ENCODE results near the gene ACTL7A.
"Not testable (repeated sequence)": the region's sequence is repeated elsewhere in the genome, so short reads cannot be mapped to it uniquely, and the experiment has no call there.

Gene ACTL7A

GRCh38 chr9:108897324-108898096, 35.4 kb downstream of the ACTL7A start:
- no peak for DNase-seq (ENCODE audit: extremely low spot score)
- POLR2A ChIA-PET, result no interaction called here
- CTCF ChIA-PET, result no interaction called here
- TF ChIP-seq ELF4 (IDR thresholded peaks at IDR 0.05), result no peak
- TF ChIP-seq SP1 (IDR thresholded peaks at IDR 0.05), result no peak
- TF ChIP-seq ARNT (IDR thresholded peaks at IDR 0.05), result no peak
- TF ChIP-seq LEF1 (IDR thresholded peaks at IDR 0.05; ENCODE audit: borderline replicate concordance), result no peak
- TF ChIP-seq FOXM1 (IDR thresholded peaks at IDR 0.05; ENCODE audit: borderline replicate concordance), result no peak
- no peak for TF ChIP-seq TARDBP (IDR thresholded peaks at IDR 0.05)
- no peak for TF ChIP-seq FOXK2 (IDR thresholded peaks at IDR 0.05)
- no peak for TF ChIP-seq L3MBTL2 (conservative IDR thresholded peaks at IDR 0.05)
- TF ChIP-seq BHLHE40 (IDR thresholded peaks at IDR 0.05; ENCODE audit: borderline replicate concordance), result no peak
- TF ChIP-seq CTBP1 (IDR thresholded peaks at IDR 0.05; ENCODE audit: borderline replicate concordance), result no peak

- CTCF ChIA-PET; POLR2A ChIA-PET; DNase-seq (ENCODE audit: extremely low spot score): not testable (repeated sequence)
These were observed 37.1 kb downstream of the ACTL7A start for GRCh38 chr9:108899023-108899695.

GRCh38 chr9:108900176-108900575, 38.1 kb downstream of the ACTL7A start:
- TF ChIP-seq HDGF (IDR thresholded peaks at IDR 0.05; ENCODE audit: borderline replicate concordance), result no peak
- TF ChIP-seq BHLHE40 (IDR thresholded peaks at IDR 0.05; ENCODE audit: borderline replicate concordance), result no peak
- TF ChIP-seq TARDBP (IDR thresholded peaks at IDR 0.05), result no peak
- TF ChIP-seq CTBP1 (IDR thresholded peaks at IDR 0.05; ENCODE audit: borderline replicate concordance), result no peak
- no peak for TF ChIP-seq SP1 (IDR thresholded peaks at IDR 0.05)
- TF ChIP-seq ARNT (IDR thresholded peaks at IDR 0.05), result no peak
- TF ChIP-seq FOXA1 (IDR thresholded peaks at IDR 0.05), result no peak
- no peak for TF ChIP-seq FOXK2 (IDR thresholded peaks at IDR 0.05)
- TF ChIP-seq ZNF384 (IDR thresholded peaks at IDR 0.05), result no peak
- no peak for TF ChIP-seq PKNOX1 (IDR thresholded peaks at IDR 0.05)
- no peak for TF ChIP-seq SUZ12 (IDR thresholded peaks at IDR 0.05)
- no peak for TF ChIP-seq FOXM1 (IDR thresholded peaks at IDR 0.05; ENCODE audit: borderline replicate concordance)
- TF ChIP-seq L3MBTL2 (conservative IDR thresholded peaks at IDR 0.05), result no peak
- TF ChIP-seq ELF4 (IDR thresholded peaks at IDR 0.05), result no peak
- TF ChIP-seq LEF1 (IDR thresholded peaks at IDR 0.05; ENCODE audit: borderline replicate concordance), result no peak
- no peak for TF ChIP-seq NFRKB (IDR thresholded peaks at IDR 0.05)
- DNase-seq (ENCODE audit: extremely low spot score), result no peak
- ChIA-PET POLR2A (no interaction called here), CTCF (no interaction called here)

GRCh38 chr9:108903420-108904103, 41.5 kb downstream of the ACTL7A start:
- no peak for DNase-seq (ENCODE audit: extremely low spot score)
- no peak for TF ChIP-seq HDGF (IDR thresholded peaks at IDR 0.05; ENCODE audit: borderline replicate concordance)
- TF ChIP-seq ARNT (IDR thresholded peaks at IDR 0.05), result no peak
- no peak for TF ChIP-seq SP1 (IDR thresholded peaks at IDR 0.05)
- TF ChIP-seq ELF4 (IDR thresholded peaks at IDR 0.05), result no peak
- TF ChIP-seq NFRKB (IDR thresholded peaks at IDR 0.05), result no peak
- no peak for TF ChIP-seq L3MBTL2 (conservative IDR thresholded peaks at IDR 0.05)
- no peak for TF ChIP-seq PKNOX1 (IDR thresholded peaks at IDR 0.05)
- no peak for TF ChIP-seq ZNF384 (IDR thresholded peaks at IDR 0.05)
- no peak for TF ChIP-seq FOXK2 (IDR thresholded peaks at IDR 0.05)
- TF ChIP-seq LEF1 (IDR thresholded peaks at IDR 0.05; ENCODE audit: borderline replicate concordance), result no peak
- no peak for TF ChIP-seq CTBP1 (IDR thresholded peaks at IDR 0.05; ENCODE audit: borderline replicate concordance)
- no peak for TF ChIP-seq TARDBP (IDR thresholded peaks at IDR 0.05)
- no peak for TF ChIP-seq BHLHE40 (IDR thresholded peaks at IDR 0.05; ENCODE audit: borderline replicate concordance)
- TF ChIP-seq SUZ12 (IDR thresholded peaks at IDR 0.05), result no peak
- no peak for TF ChIP-seq FOXA1 (IDR thresholded peaks at IDR 0.05)
- TF ChIP-seq FOXM1 (IDR thresholded peaks at IDR 0.05; ENCODE audit: borderline replicate concordance), result no peak
- ChIA-PET POLR2A (no interaction called here), CTCF (interaction anchor here (1.0 kb wide), 1 partner anchor 11 kb away, joined by 3 read pairs; no protein-coding TSS in a partner anchor)

- CTCF ChIA-PET, result interaction anchor here (1.0 kb wide), 1 partner anchor 12 kb away, joined by 3 read pairs; no protein-coding TSS in a partner anchor
- DNase-seq (ENCODE audit: extremely low spot score), result no peak
- POLR2A ChIA-PET, result no interaction called here
- TF ChIP-seq PKNOX1 (IDR thresholded peaks at IDR 0.05) (no peak), ZNF384 (IDR thresholded peaks at IDR 0.05) (no peak)
These were observed 42.1 kb downstream of the ACTL7A start for GRCh38 chr9:108904161-108904560.

- ChIA-PET POLR2A (no interaction called here), CTCF (no interaction called here)
- DNase-seq (ENCODE audit: extremely low spot score), result no peak
- TF ChIP-seq TARDBP (IDR thresholded peaks at IDR 0.05), result no peak
- TF ChIP-seq ZNF384 (IDR thresholded peaks at IDR 0.05), result no peak
These were observed 43.4 kb downstream of the ACTL7A start for GRCh38 chr9:108905494-108905893.

Data from HEK293T (cell line).